ENCODE data around the gene NEK7.

The NEK7 gene

DNA sequence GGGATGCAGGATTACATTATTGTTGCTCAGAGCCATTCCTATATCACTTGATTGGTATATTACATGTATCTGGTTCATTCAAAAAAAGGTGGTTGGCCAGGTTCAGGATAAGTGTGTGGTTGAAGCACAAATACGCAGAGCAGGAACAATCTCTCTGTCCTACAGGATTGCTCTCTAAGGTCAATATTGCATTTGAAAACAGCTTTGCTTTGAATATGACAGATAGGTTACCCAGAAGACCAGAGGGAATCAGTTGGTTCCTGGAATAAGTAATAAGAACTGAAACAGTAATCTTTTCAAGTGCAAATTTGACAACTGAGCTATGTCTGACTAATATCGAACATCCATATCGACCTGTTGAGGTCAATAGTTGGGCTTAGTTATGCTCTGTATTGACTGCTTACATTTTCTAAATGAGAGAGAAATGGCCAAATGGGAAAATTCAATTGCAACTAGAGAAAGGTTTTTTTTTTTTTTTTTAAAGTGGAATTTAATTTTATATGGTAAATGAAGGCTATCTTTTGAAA lies 206.9 kb downstream of the NEK7 start:
- DNase-seq (ENCODE audit: low spot score): no peak
- no peak overlapping the region for H3K27ac ChIP-seq
- TF ChIP-seq, protein P1, sequence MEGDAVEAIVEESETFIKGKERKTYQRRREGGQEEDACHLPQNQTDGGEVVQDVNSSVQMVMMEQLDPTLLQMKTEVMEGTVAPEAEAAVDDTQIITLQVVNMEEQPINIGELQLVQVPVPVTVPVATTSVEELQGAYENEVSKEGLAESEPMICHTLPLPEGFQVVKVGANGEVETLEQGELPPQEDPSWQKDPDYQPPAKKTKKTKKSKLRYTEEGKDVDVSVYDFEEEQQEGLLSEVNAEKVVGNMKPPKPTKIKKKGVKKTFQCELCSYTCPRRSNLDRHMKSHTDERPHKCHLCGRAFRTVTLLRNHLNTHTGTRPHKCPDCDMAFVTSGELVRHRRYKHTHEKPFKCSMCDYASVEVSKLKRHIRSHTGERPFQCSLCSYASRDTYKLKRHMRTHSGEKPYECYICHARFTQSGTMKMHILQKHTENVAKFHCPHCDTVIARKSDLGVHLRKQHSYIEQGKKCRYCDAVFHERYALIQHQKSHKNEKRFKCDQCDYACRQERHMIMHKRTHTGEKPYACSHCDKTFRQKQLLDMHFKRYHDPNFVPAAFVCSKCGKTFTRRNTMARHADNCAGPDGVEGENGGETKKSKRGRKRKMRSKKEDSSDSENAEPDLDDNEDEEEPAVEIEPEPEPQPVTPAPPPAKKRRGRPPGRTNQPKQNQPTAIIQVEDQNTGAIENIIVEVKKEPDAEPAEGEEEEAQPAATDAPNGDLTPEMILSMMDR (conservative IDR thresholded peaks at IDR 0.05; ENCODE audit: low read depth): no peak
- POLR2A ChIA-PET (ENCODE audit: low non-redundant PET): no interaction called here
- CTCF ChIA-PET: interaction anchor here (0.5 to 0.7 kb wide), 2 partner anchors 907 to 1145 kb away, joined by 3 to 6 read pairs; no protein-coding TSS in a partner anchor

DNA sequence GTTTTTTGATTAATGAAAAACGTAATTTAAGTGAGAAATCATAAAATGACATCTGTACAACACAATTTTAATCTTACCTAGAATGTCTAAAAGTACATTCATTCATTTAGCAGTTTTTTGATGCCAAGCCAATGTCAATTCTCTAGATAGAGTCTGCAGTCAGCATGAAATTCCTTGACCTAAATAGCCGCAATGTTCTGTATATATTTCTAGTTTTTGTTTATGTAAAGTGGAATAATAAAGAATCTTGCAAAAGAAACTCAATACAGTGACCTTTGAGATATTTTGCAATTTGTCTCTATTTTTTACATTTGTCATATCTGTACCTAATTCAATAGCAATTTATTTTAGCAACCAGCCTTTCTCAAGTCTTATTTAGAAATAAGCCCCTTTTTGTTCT lies 207.7 kb downstream of the NEK7 start:
- no peak overlapping the region for H3K27ac ChIP-seq
- ChIA-PET POLR2A (ENCODE audit: low non-redundant PET) (no interaction called here), CTCF (no interaction called here)
- TF ChIP-seq, protein P1 (conservative IDR thresholded peaks at IDR 0.05; ENCODE audit: low read depth): no peak
- DNase-seq (ENCODE audit: low spot score): no peak

DNA sequence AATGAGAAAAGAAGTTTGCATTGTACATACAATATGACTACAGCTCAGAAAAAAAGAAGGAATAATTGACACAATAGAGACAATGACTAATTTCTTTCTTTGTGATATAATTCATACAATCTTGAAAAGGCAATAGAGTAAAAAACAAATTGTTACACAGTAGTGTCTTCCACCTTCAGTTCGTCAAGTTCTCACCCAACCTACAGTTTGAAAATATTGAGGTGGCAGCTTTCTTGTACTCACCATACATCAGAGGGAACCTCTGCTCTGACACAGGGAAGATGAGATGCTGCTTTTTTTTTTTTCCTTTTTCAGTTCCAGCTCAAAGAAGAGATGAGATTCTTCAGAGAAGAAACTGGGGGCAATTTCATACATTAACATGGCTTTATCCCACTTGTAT lies 210.5 kb downstream of the NEK7 start:
- POLR2A ChIA-PET (ENCODE audit: low non-redundant PET): no interaction called here
- no peak for DNase-seq (ENCODE audit: low spot score)
- H3K27ac ChIP-seq: no peak overlapping the region
- TF ChIP-seq, protein P1 (conservative IDR thresholded peaks at IDR 0.05; ENCODE audit: low read depth): no peak
- CTCF ChIA-PET: interaction anchor here (0.6 to 0.8 kb wide), 2 partner anchors 20 to 1027 kb away, joined by 3 read pairs; no protein-coding TSS in a partner anchor

DNA sequence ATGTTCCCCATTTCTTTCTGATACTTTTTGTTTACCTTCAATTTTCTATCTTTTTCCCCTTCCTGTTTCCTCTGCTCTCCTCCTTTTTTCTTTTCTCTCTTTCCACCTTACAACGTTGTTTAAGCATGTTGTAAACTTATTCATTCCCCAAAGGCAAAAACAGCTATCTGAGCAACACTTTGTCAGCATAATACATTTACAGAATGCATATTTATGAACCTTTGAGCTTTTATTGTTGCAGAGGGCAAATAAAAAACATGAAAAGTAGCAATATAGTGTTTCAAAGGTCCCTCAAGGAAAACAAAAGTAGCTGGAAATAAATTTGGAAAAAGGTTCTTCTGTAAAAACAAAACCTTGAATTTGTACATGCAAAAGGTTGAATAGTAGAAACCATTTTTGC lies 214.2 kb downstream of the NEK7 start:
- POLR2A ChIA-PET (ENCODE audit: low non-redundant PET): no interaction called here
- no peak for DNase-seq (ENCODE audit: low spot score)
- TF ChIP-seq, protein P1 (conservative IDR thresholded peaks at IDR 0.05; ENCODE audit: low read depth): no peak

More for the DNA sequence above, 214.2 kb downstream of the NEK7 start:
- CTCF ChIA-PET: no interaction called here
- no peak overlapping the region for H3K27ac ChIP-seq

Measured in RWPE1 (cell line).